Mesendoderm (in vitro differentiated cells): Measurements from ENCODE around the gene TERF2IP.

ENCODE experiments used
- DNase-seq: peaks from one replicate; pipeline ENCODE4 v3.0.0; 2013
- H2AK5ac ChIP-seq: 2 replicates; pipeline ENCODE4 v1.6.1; 2013; ENCODE audit warnings: low read length, inconsistent platforms
- H2BK120ac ChIP-seq: 2 replicates; pipeline ENCODE4 v1.6.1; 2013; ENCODE audit warnings: low read depth, mild to moderate bottlenecking, low read length, moderate library complexity, mixed read lengths
- H2BK15ac ChIP-seq: replicated peaks from 2 replicates; pipeline ENCODE4 v1.6.1; 2013; ENCODE audit warnings: low read depth, mild to moderate bottlenecking, moderate library complexity
- H2BK5ac ChIP-seq: 2 replicates; pipeline ENCODE4 v1.6.1; 2013; ENCODE audit warnings: low read length, inconsistent platforms
- H3K18ac ChIP-seq: 2 replicates; pipeline ENCODE4 v1.6.1; 2013; ENCODE audit warnings: mild to moderate bottlenecking, low read length, mixed read lengths
- H3K23ac ChIP-seq: one replicate; pipeline ENCODE4 v1.6.1; 2013; ENCODE audit warnings: low read length
- H3K27ac ChIP-seq: 2 replicates; pipeline ENCODE4 v1.5.1; 2013; ENCODE audit warnings: low read depth, mild to moderate bottlenecking, inconsistent platforms, low read length, moderate library complexity
- H3K27me3 ChIP-seq: 2 replicates; pipeline ENCODE4 v1.6.1; 2013; ENCODE audit warnings: low read length, control low read depth, mild to moderate bottlenecking, inconsistent platforms; ENCODE audit not compliant: insufficient read depth, poor library complexity
- H3K36me3 ChIP-seq: 2 replicates; pipeline ENCODE4 v1.6.1; 2013; ENCODE audit warnings: low read length, inconsistent platforms; ENCODE audit not compliant: control insufficient read depth, insufficient read depth
- H3K4ac ChIP-seq: one replicate; pipeline ENCODE4 v1.6.1; 2013; ENCODE audit warnings: low read depth, mild to moderate bottlenecking, low read length, moderate library complexity
- H3K4me1 ChIP-seq: 2 replicates; pipeline ENCODE4 v1.6.1; 2013; ENCODE audit warnings: low read depth, low read length, inconsistent platforms; ENCODE audit not compliant: control insufficient read depth
- H3K4me2 ChIP-seq: 2 replicates; pipeline ENCODE4 v1.6.1; 2013; ENCODE audit warnings: low read length
- H3K4me3 ChIP-seq: 2 replicates; pipeline ENCODE4 v1.5.1; 2013; ENCODE audit warnings: mild to moderate bottlenecking, low read length
- H3K56ac ChIP-seq: one replicate; pipeline ENCODE4 v1.6.1; 2013; ENCODE audit warnings: low read length
- H3K79me1 ChIP-seq: 2 replicates; pipeline ENCODE4 v1.6.1; 2013; ENCODE audit warnings: low read length, inconsistent platforms
- H3K79me2 ChIP-seq: 2 replicates; pipeline ENCODE4 v1.6.1; 2013; ENCODE audit warnings: mild to moderate bottlenecking, low read length; ENCODE audit not compliant: control insufficient read depth, insufficient read depth
- H3K9ac ChIP-seq: 2 replicates; pipeline ENCODE4 v1.6.1; 2013; ENCODE audit warnings: low read length, inconsistent platforms
- H4K5ac ChIP-seq: one replicate; pipeline ENCODE4 v1.6.1; 2013; ENCODE audit warnings: low read length
- H4K8ac ChIP-seq: one replicate; pipeline ENCODE4 v1.6.1; 2013; ENCODE audit warnings: low read depth, mild to moderate bottlenecking, control low read depth, low read length, moderate library complexity
- WGBS: extraction: QIAGEN DNeasy Blood & Tissue Kit; methylation state at CpG from one replicate; pipeline ENCODE4 v1.1.7; 2013; ENCODE audit warnings: low lambda C conversion rate, missing lambda C conversion rate; ENCODE audit not compliant: insufficient coverage; ENCODE audit errors: extremely low coverage; 5-methylcytosine and 5-hydroxymethylcytosine counted together

Gene TERF2IP

GRCh38 chr16:75629132-75629531, 18.4 kb upstream of the TERF2IP start:
- H3K4me1 ChIP-seq: peaks cover 2% of the 10 kb centered on the region
- H3K23ac ChIP-seq: no peak overlapping the region
- H4K8ac ChIP-seq: no peak overlapping the region
- peaks cover 44% of the 10 kb centered on the region for H3K36me3 ChIP-seq
- no peak overlapping the region for H3K9ac ChIP-seq
- no peak overlapping the region for H2BK5ac ChIP-seq
- H3K27me3 ChIP-seq: no peaks in the 10 kb centered on the region
- no peak overlapping the region for H3K4me2 ChIP-seq
- no peak overlapping the region for H3K18ac ChIP-seq
- no peak for DNase-seq
- no peak overlapping the region for H3K27ac ChIP-seq
- no peak overlapping the region for H4K5ac ChIP-seq
- no peak overlapping the region for H2AK5ac ChIP-seq
- no peaks in the 10 kb centered on the region for H3K79me2 ChIP-seq
- no peak overlapping the region for H3K4me3 ChIP-seq
- H3K79me1 ChIP-seq: no peaks in the 10 kb centered on the region
- H3K56ac ChIP-seq: no peak overlapping the region
- no CpG with 5 or more reads among the region's 10 CpGs for WGBS
- H2BK120ac ChIP-seq: no peak overlapping the region
- no peak overlapping the region for H2BK15ac ChIP-seq
- H3K4ac ChIP-seq: no peak overlapping the region

- Histone ChIP-seq H2BK120ac (no peak overlapping the region), H3K4ac (no peak overlapping the region), H2AK5ac (no peak overlapping the region), H3K4me2 (no peak overlapping the region), H2BK15ac (no peak overlapping the region), H4K8ac (no peak overlapping the region), H4K5ac (no peak overlapping the region), H3K4me1 (peaks cover under 1% of the 10 kb centered on the region), H3K18ac (no peak overlapping the region), H3K56ac (no peak overlapping the region), H3K23ac (no peak overlapping the region), H3K27me3 (no peaks in the 10 kb centered on the region), H3K79me1 (no peaks in the 10 kb centered on the region), H3K9ac (no peak overlapping the region), H3K27ac (no peak overlapping the region), H3K4me3 (no peak overlapping the region), H3K36me3 (peaks cover 45% of the 10 kb centered on the region), H2BK5ac (no peak overlapping the region), H3K79me2 (no peaks in the 10 kb centered on the region)
- DNase-seq: no peak
- WGBS: no CpG with 5 or more reads among the region's 3 CpGs
These were observed 17.5 kb upstream of the TERF2IP start for GRCh38 chr16:75630052-75630451.

GRCh38 chr16:75632857-75633256, 14.7 kb upstream of the TERF2IP start:
- Histone ChIP-seq H4K5ac (no peak overlapping the region), H3K36me3 (peaks cover 42% of the 10 kb centered on the region), H3K23ac (no peak overlapping the region), H2BK15ac (no peak overlapping the region), H3K4ac (no peak overlapping the region), H3K4me1 (no peaks in the 10 kb centered on the region), H3K27me3 (no peaks in the 10 kb centered on the region), H4K8ac (no peak overlapping the region), H3K18ac (no peak overlapping the region), H3K56ac (no peak overlapping the region), H3K27ac (no peak overlapping the region), H2BK120ac (no peak overlapping the region), H2BK5ac (no peak overlapping the region), H2AK5ac (no peak overlapping the region), H3K4me2 (no peak overlapping the region), H3K79me1 (peaks cover 5% of the 10 kb centered on the region), H3K79me2 (no peaks in the 10 kb centered on the region), H3K4me3 (no peak overlapping the region), H3K9ac (no peak overlapping the region)
- DNase-seq: no peak
- WGBS: no CpG with 5 or more reads among the region's 8 CpGs

GRCh38 chr16:75635036-75635435, 12.5 kb upstream of the TERF2IP start:
- H3K9ac ChIP-seq: no peak overlapping the region

GRCh38 chr16:75640598-75640997, 7.0 kb upstream of the TERF2IP start:
- Histone ChIP-seq H3K36me3 (peaks cover 17% of the 10 kb centered on the region), H3K27ac (no peak overlapping the region)
- peak; percentile 27 for DNase-seq

More at GRCh38 chr16:75635036-75635435, 12.5 kb upstream of the TERF2IP start:
- Histone ChIP-seq H3K4me2 (no peak overlapping the region), H3K23ac (no peak overlapping the region), H2BK5ac (no peak overlapping the region), H4K5ac (no peak overlapping the region), H3K79me2 (no peaks in the 10 kb centered on the region), H4K8ac (no peak overlapping the region), H3K18ac (no peak overlapping the region), H3K4me3 (no peak overlapping the region), H2BK15ac (no peak overlapping the region), H3K4me1 (no peaks in the 10 kb centered on the region), H3K4ac (no peak overlapping the region), H3K27ac (no peak overlapping the region), H2BK120ac (no peak overlapping the region), H3K27me3 (no peaks in the 10 kb centered on the region), H3K56ac (no peak overlapping the region), H3K79me1 (peaks cover 5% of the 10 kb centered on the region), H3K36me3 (peaks cover 32% of the 10 kb centered on the region), H2AK5ac (no peak overlapping the region)
- no CpG with 5 or more reads among the region's 3 CpGs for WGBS
- DNase-seq: no peak

GRCh38 chr16:75644240-75645012, 3.1 kb upstream of the TERF2IP start:
- H3K23ac ChIP-seq: no peak overlapping the region
- H3K4me2 ChIP-seq: no peak overlapping the region
- no peak overlapping the region for H2BK5ac ChIP-seq
- H2AK5ac ChIP-seq: no peak overlapping the region
- DNase-seq: peak; percentile 26
- H3K27me3 ChIP-seq: no peaks in the 10 kb centered on the region
- H3K4ac ChIP-seq: no peak overlapping the region
- H2BK15ac ChIP-seq: no peak overlapping the region
- no peaks in the 10 kb centered on the region for H3K4me1 ChIP-seq
- peaks cover 14% of the 10 kb centered on the region for H3K79me1 ChIP-seq
- H3K79me2 ChIP-seq: peaks cover 50% of the 10 kb centered on the region
- H3K4me3 ChIP-seq: no peak overlapping the region
- no peak overlapping the region for H2BK120ac ChIP-seq
- no peak overlapping the region for H4K8ac ChIP-seq
- no peak overlapping the region for H3K18ac ChIP-seq
- H3K9ac ChIP-seq: no peak overlapping the region
- WGBS: no CpG with 5 or more reads among the region's 7 CpGs
- no peak overlapping the region for H3K56ac ChIP-seq
- H4K5ac ChIP-seq: no peak overlapping the region
- no peak overlapping the region for H3K27ac ChIP-seq
- peaks cover 9% of the 10 kb centered on the region for H3K36me3 ChIP-seq

More at GRCh38 chr16:75640598-75640997, 7.0 kb upstream of the TERF2IP start:
- no peak overlapping the region for H3K18ac ChIP-seq
- H3K4ac ChIP-seq: no peak overlapping the region
- H3K79me1 ChIP-seq: peaks cover 14% of the 10 kb centered on the region
- H3K4me3 ChIP-seq: no peak overlapping the region
- no peak overlapping the region for H2BK15ac ChIP-seq
- no CpG with 5 or more reads among the region's 6 CpGs for WGBS
- no peak overlapping the region for H2BK5ac ChIP-seq
- no peaks in the 10 kb centered on the region for H3K4me1 ChIP-seq
- H3K79me2 ChIP-seq: peaks cover 26% of the 10 kb centered on the region
- no peak overlapping the region for H3K23ac ChIP-seq
- H3K27me3 ChIP-seq: no peaks in the 10 kb centered on the region
- H3K56ac ChIP-seq: no peak overlapping the region
- H3K9ac ChIP-seq: no peak overlapping the region
- no peak overlapping the region for H4K8ac ChIP-seq
- H2BK120ac ChIP-seq: no peak overlapping the region
- H3K4me2 ChIP-seq: no peak overlapping the region
- H2AK5ac ChIP-seq: no peak overlapping the region
- no peak overlapping the region for H4K5ac ChIP-seq
